ENCODE data around the gene LMLN.

LMLN gene

GRCh38 chr3:197975311-197975710 is 15.3 kb downstream of the LMLN start:
- TF ChIP-seq CTCF (conservative IDR thresholded peaks at IDR 0.05; ENCODE audit: low read depth, low read length): no peak
- no peak for DNase-seq (ENCODE audit: low read depth)

GRCh38 chr3:197983076-197983475 is 23.1 kb downstream of the LMLN start:
- H3K4me3 ChIP-seq (ENCODE audit: low read length): no peak overlapping the region
- no peak for TF ChIP-seq CTCF (conservative IDR thresholded peaks at IDR 0.05; ENCODE audit: low read depth, low read length)
- no peak for DNase-seq (ENCODE audit: low read depth)

More at GRCh38 chr3:197975311-197975710, 15.3 kb downstream of the LMLN start:
- no peak overlapping the region for H3K4me3 ChIP-seq (ENCODE audit: low read length)

- TF ChIP-seq CTCF (conservative IDR thresholded peaks at IDR 0.05; ENCODE audit: low read depth, low read length): no peak
- no peak for DNase-seq (ENCODE audit: low read depth)
- no peak overlapping the region for H3K4me3 ChIP-seq (ENCODE audit: low read length)
Measured at GRCh38 chr3:197989651-197990050, 29.6 kb downstream of the LMLN start.

GRCh38 chr3:197994736-197995135 is 34.7 kb downstream of the LMLN start:
- no peak for TF ChIP-seq CTCF (conservative IDR thresholded peaks at IDR 0.05; ENCODE audit: low read depth, low read length)
- H3K4me3 ChIP-seq (ENCODE audit: low read length): no peak overlapping the region
- DNase-seq (ENCODE audit: low read depth): no peak

- DNase-seq (ENCODE audit: low read depth): no peak
- no peak overlapping the region for H3K4me3 ChIP-seq (ENCODE audit: low read length)
- TF ChIP-seq CTCF (conservative IDR thresholded peaks at IDR 0.05; ENCODE audit: low read depth, low read length): no peak
Measured at GRCh38 chr3:197996855-197997254, 36.8 kb downstream of the LMLN start.

GRCh38 chr3:197997936-197998335 is 37.9 kb downstream of the LMLN start:
- no peak for DNase-seq (ENCODE audit: low read depth)
- TF ChIP-seq CTCF (conservative IDR thresholded peaks at IDR 0.05; ENCODE audit: low read depth, low read length): no peak
- H3K4me3 ChIP-seq (ENCODE audit: low read length): no peak overlapping the region

- no peak for DNase-seq (ENCODE audit: low read depth)
- TF ChIP-seq CTCF (conservative IDR thresholded peaks at IDR 0.05; ENCODE audit: low read depth, low read length): no peak
Measured at GRCh38 chr3:198017090-198017489, 57.1 kb downstream of the LMLN start.

More at GRCh38 chr3:198017090-198017489, 57.1 kb downstream of the LMLN start:
- no peak overlapping the region for H3K4me3 ChIP-seq (ENCODE audit: low read length)
